ENCODE measurements around the gene MACROD2.
A peak's percentile ranks its signal among the peaks of the same experiment; 100 is the strongest.

MACROD2 gene

GRCh38 chr20:16066571-16066970 is 2071.3 kb downstream of the MACROD2 start:
- Mint-ChIP-seq H3K4me1 (ENCODE audit: low read depth) (peaks cover 10% of the 10 kb centered on the region), H3K36me3 (ENCODE audit: low read depth) (no peaks in the 10 kb centered on the region), H3K27ac (no peak overlapping the region), H3K4me3 (no peak overlapping the region), H3K27me3 (no peaks in the 10 kb centered on the region), H3K9me3 (peaks cover 14% of the 10 kb centered on the region)

GRCh38 chr20:16069389-16070010 is 2074.2 kb downstream of the MACROD2 start:
- Mint-ChIP-seq H3K9me3 (peaks cover 18% of the 10 kb centered on the region), H3K4me3 (no peak overlapping the region), H3K4me1 (ENCODE audit: low read depth) (peaks cover 12% of the 10 kb centered on the region), H3K27me3 (no peaks in the 10 kb centered on the region), H3K27ac (peak overlapping the region; percentile 62), H3K36me3 (ENCODE audit: low read depth) (no peaks in the 10 kb centered on the region)

GRCh38 chr20:16072220-16072619 is 2076.9 kb downstream of the MACROD2 start:
- H3K27me3 Mint-ChIP-seq, result no peaks in the 10 kb centered on the region
- H3K4me1 Mint-ChIP-seq (ENCODE audit: low read depth), result peaks cover 12% of the 10 kb centered on the region
- H3K9me3 Mint-ChIP-seq, result peaks cover 16% of the 10 kb centered on the region
- no peaks in the 10 kb centered on the region for H3K36me3 Mint-ChIP-seq (ENCODE audit: low read depth)
- no peak overlapping the region for H3K4me3 Mint-ChIP-seq
- H3K27ac Mint-ChIP-seq, result no peak overlapping the region

- H3K9me3 Mint-ChIP-seq, result peaks cover 3% of the 10 kb centered on the region
- no peaks in the 10 kb centered on the region for H3K27me3 Mint-ChIP-seq
- H3K36me3 Mint-ChIP-seq (ENCODE audit: low read depth), result no peaks in the 10 kb centered on the region
- H3K4me3 Mint-ChIP-seq, result no peak overlapping the region
- peaks cover 7% of the 10 kb centered on the region for H3K4me1 Mint-ChIP-seq (ENCODE audit: low read depth)
- no peak overlapping the region for H3K27ac Mint-ChIP-seq
These were observed 2083.0 kb downstream of the MACROD2 start for GRCh38 chr20:16078172-16078898.

GRCh38 chr20:16081421-16081820 is 2086.1 kb downstream of the MACROD2 start:
- Mint-ChIP-seq H3K9me3 (peaks cover 4% of the 10 kb centered on the region), H3K27ac (no peak overlapping the region), H3K4me3 (no peak overlapping the region), H3K36me3 (ENCODE audit: low read depth) (no peaks in the 10 kb centered on the region), H3K4me1 (ENCODE audit: low read depth) (peaks cover 15% of the 10 kb centered on the region), H3K27me3 (no peaks in the 10 kb centered on the region)

GRCh38 chr20:16082051-16082550 is 2086.8 kb downstream of the MACROD2 start:
- Mint-ChIP-seq H3K36me3 (ENCODE audit: low read depth) (no peaks in the 10 kb centered on the region), H3K27me3 (no peaks in the 10 kb centered on the region), H3K27ac (no peak overlapping the region), H3K4me1 (ENCODE audit: low read depth) (peaks cover 15% of the 10 kb centered on the region), H3K9me3 (peaks cover 10% of the 10 kb centered on the region), H3K4me3 (no peak overlapping the region)

GRCh38 chr20:16083639-16084280 is 2088.4 kb downstream of the MACROD2 start:
- H3K27me3 Mint-ChIP-seq, result no peaks in the 10 kb centered on the region
- no peak overlapping the region for H3K4me3 Mint-ChIP-seq
- peaks cover 22% of the 10 kb centered on the region for H3K9me3 Mint-ChIP-seq
- H3K36me3 Mint-ChIP-seq (ENCODE audit: low read depth), result no peaks in the 10 kb centered on the region
- H3K4me1 Mint-ChIP-seq (ENCODE audit: low read depth), result peaks cover 15% of the 10 kb centered on the region
- H3K27ac Mint-ChIP-seq, result peak overlapping the region; percentile 18

GRCh38 chr20:16095226-16095625 is 2099.9 kb downstream of the MACROD2 start:
- H3K9me3 Mint-ChIP-seq, result no peaks in the 10 kb centered on the region
- H3K4me3 Mint-ChIP-seq, result no peak overlapping the region
- H3K27ac Mint-ChIP-seq, result no peak overlapping the region
- no peaks in the 10 kb centered on the region for H3K36me3 Mint-ChIP-seq (ENCODE audit: low read depth)
- H3K27me3 Mint-ChIP-seq, result no peaks in the 10 kb centered on the region
- H3K4me1 Mint-ChIP-seq (ENCODE audit: low read depth), result no peaks in the 10 kb centered on the region

GRCh38 chr20:16096756-16097326 is 2101.5 kb downstream of the MACROD2 start:
- Mint-ChIP-seq H3K27ac (no peak overlapping the region), H3K36me3 (ENCODE audit: low read depth) (no peaks in the 10 kb centered on the region), H3K4me3 (no peak overlapping the region), H3K27me3 (no peaks in the 10 kb centered on the region), H3K9me3 (no peaks in the 10 kb centered on the region), H3K4me1 (ENCODE audit: low read depth) (no peaks in the 10 kb centered on the region)

GRCh38 chr20:16097788-16098187 is 2102.5 kb downstream of the MACROD2 start:
- no peaks in the 10 kb centered on the region for H3K4me1 Mint-ChIP-seq (ENCODE audit: low read depth)
- no peak overlapping the region for H3K4me3 Mint-ChIP-seq
- H3K9me3 Mint-ChIP-seq, result no peaks in the 10 kb centered on the region
- H3K36me3 Mint-ChIP-seq (ENCODE audit: low read depth), result no peaks in the 10 kb centered on the region
- H3K27ac Mint-ChIP-seq, result no peak overlapping the region
- H3K27me3 Mint-ChIP-seq, result no peaks in the 10 kb centered on the region

- H3K27ac Mint-ChIP-seq, result no peak overlapping the region
- H3K4me1 Mint-ChIP-seq (ENCODE audit: low read depth), result no peaks in the 10 kb centered on the region
- no peaks in the 10 kb centered on the region for H3K36me3 Mint-ChIP-seq (ENCODE audit: low read depth)
- no peaks in the 10 kb centered on the region for H3K27me3 Mint-ChIP-seq
- no peak overlapping the region for H3K4me3 Mint-ChIP-seq
- no peaks in the 10 kb centered on the region for H3K9me3 Mint-ChIP-seq
These were observed 2103.7 kb downstream of the MACROD2 start for GRCh38 chr20:16098890-16099639.

- Mint-ChIP-seq H3K27me3 (no peaks in the 10 kb centered on the region), H3K27ac (no peak overlapping the region), H3K36me3 (ENCODE audit: low read depth) (no peaks in the 10 kb centered on the region), H3K4me1 (ENCODE audit: low read depth) (no peaks in the 10 kb centered on the region), H3K4me3 (no peak overlapping the region), H3K9me3 (no peaks in the 10 kb centered on the region)
These were observed 2104.8 kb downstream of the MACROD2 start for GRCh38 chr20:16100111-16100510.

GRCh38 chr20:16100767-16101166 is 2105.5 kb downstream of the MACROD2 start:
- no peak overlapping the region for H3K27ac Mint-ChIP-seq

More at GRCh38 chr20:16100767-16101166, 2105.5 kb downstream of the MACROD2 start:
- no peaks in the 10 kb centered on the region for H3K36me3 Mint-ChIP-seq (ENCODE audit: low read depth)
- H3K27me3 Mint-ChIP-seq, result no peaks in the 10 kb centered on the region
- H3K4me1 Mint-ChIP-seq (ENCODE audit: low read depth), result no peaks in the 10 kb centered on the region
- H3K4me3 Mint-ChIP-seq, result no peak overlapping the region
- H3K9me3 Mint-ChIP-seq, result no peaks in the 10 kb centered on the region
